GM12892 (cell line): ENCODE measurements around the gene ATP13A1.

Experiments
- POLR2A ChIP-seq: IDR thresholded peaks from 2 replicates; pipeline ENCODE4 v1.6.1; 2011; ENCODE audit warnings: low read depth, low read length, control low read depth
- POLR2AphosphoS5 ChIP-seq: IDR thresholded peaks from 2 replicates; pipeline ENCODE4 v1.6.1; 2011; ENCODE audit warnings: low read depth, low read length, control low read depth

DNA sequence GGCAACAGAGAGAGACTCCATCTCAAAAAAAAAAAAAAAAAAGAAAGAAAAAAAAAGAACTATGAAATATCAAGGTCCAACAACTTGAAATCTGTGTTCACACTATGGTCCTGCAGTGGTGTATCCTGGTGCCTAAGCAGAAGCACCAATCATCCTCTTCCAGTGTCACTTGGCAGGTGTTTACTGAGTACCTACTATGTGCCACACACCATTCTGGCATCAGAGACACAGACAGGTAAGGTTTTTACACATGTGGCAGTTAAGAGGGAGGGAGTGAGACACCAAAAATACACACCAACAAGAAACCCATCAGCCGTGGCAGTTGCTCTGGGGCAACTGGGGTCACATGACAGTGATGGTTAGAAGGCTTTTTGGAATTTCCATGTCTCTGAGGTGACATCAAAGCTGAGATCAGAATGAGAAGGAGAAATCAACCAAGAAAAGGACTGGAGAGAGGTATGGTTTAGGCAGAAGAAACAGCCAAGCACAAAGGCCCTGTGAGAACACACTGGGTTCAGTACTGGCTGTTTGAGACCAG, 62.6 kb downstream of the ATP13A1 start:
- TF ChIP-seq POLR2A (no peak), POLR2AphosphoS5 (no peak)
